Measurements from ENCODE around the gene PLPPR3.

PLPPR3 gene

DNA sequence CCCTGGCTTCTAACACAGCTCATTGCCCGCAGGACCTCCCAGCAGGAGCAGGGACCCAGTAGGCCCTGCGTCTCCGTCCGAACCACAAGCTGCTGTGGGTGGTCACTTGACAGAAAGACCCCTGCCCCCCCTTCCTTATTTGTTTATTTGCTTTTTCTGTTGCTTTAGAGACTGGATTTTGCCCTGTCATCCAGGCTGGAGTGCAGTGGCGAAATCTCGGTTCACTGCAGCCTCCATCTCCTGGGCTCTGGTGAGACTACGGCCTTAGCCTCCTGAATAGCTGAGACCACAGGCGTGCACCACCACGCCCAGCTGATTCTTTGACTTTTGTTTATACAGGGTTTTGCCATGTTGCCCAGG lies 32.1 kb downstream of the PLPPR3 start:
- TF ChIP-seq OSR1 (CRISPR knock-in tag; IDR thresholded peaks at IDR 0.05) (no peak), RARB (CRISPR knock-in tag; IDR thresholded peaks at IDR 0.05) (no peak), ZNF8 (CRISPR knock-in tag; IDR thresholded peaks at IDR 0.05) (no peak), ZFP3 (CRISPR knock-in tag; IDR thresholded peaks at IDR 0.05) (no peak), TOX (CRISPR knock-in tag; IDR thresholded peaks at IDR 0.05; ENCODE audit: borderline replicate concordance) (no peak), ARNTL (CRISPR knock-in tag; IDR thresholded peaks at IDR 0.05; ENCODE audit: borderline replicate concordance, low read depth) (no peak), ZFP30 (CRISPR knock-in tag; IDR thresholded peaks at IDR 0.05) (no peak), TCF4 (CRISPR knock-in tag; IDR thresholded peaks at IDR 0.05; ENCODE audit: borderline replicate concordance) (no peak), ZNF70 (CRISPR knock-in tag; IDR thresholded peaks at IDR 0.05) (no peak), PPARA (CRISPR knock-in tag; IDR thresholded peaks at IDR 0.05; ENCODE audit: borderline replicate concordance) (no peak), CSDC2 (CRISPR knock-in tag; IDR thresholded peaks at IDR 0.05) (no peak), CREB5 (CRISPR knock-in tag; IDR thresholded peaks at IDR 0.05; ENCODE audit: low read depth) (no peak), ISL1 (CRISPR knock-in tag; IDR thresholded peaks at IDR 0.05) (no peak), SNAI2 (CRISPR knock-in tag; IDR thresholded peaks at IDR 0.05) (no peak), POU6F1 (CRISPR knock-in tag; IDR thresholded peaks at IDR 0.05; ENCODE audit: borderline replicate concordance, low read depth) (no peak), PATZ1 (CRISPR knock-in tag; IDR thresholded peaks at IDR 0.05; ENCODE audit: borderline replicate concordance) (no peak)
- no peak for ATAC-seq

DNA sequence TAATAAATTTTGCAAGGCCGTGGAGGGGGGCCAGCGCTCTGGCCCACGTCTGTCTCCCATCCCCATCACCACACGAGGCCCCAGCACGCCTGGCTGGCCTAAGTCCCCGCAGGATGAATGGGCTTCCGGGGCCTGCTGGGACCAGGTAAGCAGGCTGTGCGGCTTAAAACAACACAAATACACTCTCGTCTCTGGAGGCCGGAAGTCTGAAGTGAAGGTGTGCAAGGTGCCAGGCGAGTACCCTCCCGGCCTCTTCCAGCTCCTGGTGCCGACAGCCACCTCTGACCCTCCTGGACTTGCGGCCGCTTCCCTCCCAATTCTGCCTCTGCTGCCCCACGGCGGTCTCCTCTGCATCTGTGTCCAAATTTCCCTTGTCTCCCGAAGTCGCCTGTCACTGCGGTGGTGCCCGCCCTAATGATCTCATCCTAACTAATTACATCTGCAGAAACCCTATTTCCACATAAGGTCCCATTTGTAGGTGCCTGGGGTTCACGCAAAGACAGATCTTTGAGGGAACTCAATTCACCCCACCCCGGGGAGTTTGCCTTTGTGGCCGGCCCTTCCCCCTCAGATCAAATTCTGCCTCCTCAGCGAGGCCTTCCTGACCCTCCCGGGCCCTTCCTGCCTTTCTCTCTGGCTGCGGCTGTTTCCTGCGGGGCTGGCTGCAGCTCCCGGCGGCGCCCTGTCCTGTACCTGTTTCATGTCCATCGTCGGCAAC lies 32.6 kb downstream of the PLPPR3 start:
- ATAC-seq, result peak; percentile 34; the same call in 1 of the 3 replicates

DNA sequence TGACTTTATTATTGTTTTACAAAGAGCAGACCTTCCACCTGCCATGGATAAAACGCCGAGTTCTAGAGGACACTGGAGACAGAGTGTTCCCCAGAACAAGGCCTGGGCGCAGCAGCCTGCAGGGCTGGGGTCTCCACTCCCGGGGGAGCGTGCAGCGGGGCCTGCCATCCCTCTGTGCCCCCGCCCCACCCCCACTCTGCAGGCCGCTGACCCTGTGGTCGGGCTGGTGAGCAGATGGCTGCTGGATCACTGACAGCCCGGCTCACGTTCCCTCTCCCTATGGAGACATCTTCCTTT lies 33.1 kb downstream of the PLPPR3 start:
- no peak for TF ChIP-seq ZNF8 (CRISPR knock-in tag; IDR thresholded peaks at IDR 0.05)
- no peak for TF ChIP-seq POU6F1 (CRISPR knock-in tag; IDR thresholded peaks at IDR 0.05; ENCODE audit: borderline replicate concordance, low read depth)
- no peak for TF ChIP-seq RARB (CRISPR knock-in tag; IDR thresholded peaks at IDR 0.05)
- TF ChIP-seq ZFP30 (CRISPR knock-in tag; IDR thresholded peaks at IDR 0.05), result no peak
- TF ChIP-seq ZNF70 (CRISPR knock-in tag; IDR thresholded peaks at IDR 0.05), result no peak
- no peak for TF ChIP-seq CREB5 (CRISPR knock-in tag; IDR thresholded peaks at IDR 0.05; ENCODE audit: low read depth)
- TF ChIP-seq PPARA (CRISPR knock-in tag; IDR thresholded peaks at IDR 0.05; ENCODE audit: borderline replicate concordance), result no peak
- no peak for TF ChIP-seq SNAI2 (CRISPR knock-in tag; IDR thresholded peaks at IDR 0.05)
- TF ChIP-seq CSDC2 (CRISPR knock-in tag; IDR thresholded peaks at IDR 0.05), result no peak
- TF ChIP-seq TOX (CRISPR knock-in tag; IDR thresholded peaks at IDR 0.05; ENCODE audit: borderline replicate concordance), result no peak
- no peak for TF ChIP-seq ISL1 (CRISPR knock-in tag; IDR thresholded peaks at IDR 0.05)
- TF ChIP-seq ARNTL (CRISPR knock-in tag; IDR thresholded peaks at IDR 0.05; ENCODE audit: borderline replicate concordance, low read depth), result no peak
- TF ChIP-seq ZC3H10 (CRISPR knock-in tag; IDR thresholded peaks at IDR 0.05), result no peak
- no peak for TF ChIP-seq ZFP3 (CRISPR knock-in tag; IDR thresholded peaks at IDR 0.05)

More for the DNA sequence above, 32.6 kb downstream of the PLPPR3 start:
- TF ChIP-seq ZNF565 (CRISPR knock-in tag; conservative IDR thresholded peaks at IDR 0.05; ENCODE audit: low read depth) (no peak), GLIS3 (CRISPR knock-in tag; IDR thresholded peaks at IDR 0.05) (no peak), CSRNP3 (CRISPR knock-in tag; IDR thresholded peaks at IDR 0.05) (no peak), ZNF8 (CRISPR knock-in tag; IDR thresholded peaks at IDR 0.05) (no peak)

More for the DNA sequence above, 33.1 kb downstream of the PLPPR3 start:
- no peak for ATAC-seq

Data from SK-N-SH treated with all-trans-retinoic acid at 6 μM for 48 hours (cell line).